ENCODE results near the gene RYR2.

DNA sequence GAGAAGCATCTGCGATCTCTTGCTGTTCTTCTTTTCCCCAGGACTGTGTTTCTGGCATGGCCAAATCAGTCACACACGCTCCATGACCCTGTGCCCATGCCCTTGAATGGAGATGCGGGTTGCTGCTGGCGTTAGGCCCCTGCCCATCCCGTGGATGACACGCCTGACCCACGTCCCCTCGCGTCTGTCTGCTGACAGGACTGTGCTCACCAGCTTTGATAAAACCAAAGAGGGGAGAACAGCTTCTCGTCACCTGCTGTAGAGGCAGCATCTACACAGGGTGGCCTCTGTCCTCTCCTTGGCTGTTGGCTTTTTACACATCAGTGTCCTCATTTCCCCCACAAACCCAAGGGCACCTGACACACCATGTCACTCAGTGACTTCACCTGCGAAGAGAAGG, 44.6 kb upstream of the RYR2 start:
- no peak for TF ChIP-seq CTCF (IDR thresholded peaks at IDR 0.05)
- TF ChIP-seq POLR2A (IDR thresholded peaks at IDR 0.05) = no peak
